HL-60 (cell line): ENCODE results near the gene THSD8.

Source experiments
- DNase-seq, 2 experiments: peaks; one replicate each; pipeline ENCODE4 v3.0.0-alpha.2; 2010 to 2020; ENCODE audit warnings: low read depth in 1 of 2, low spot score in 1 of 2
- H3K27ac ChIP-seq: fragments of 250-450 bp; sonication (Bioruptor Pico); replicated peaks from 2 replicates; pipeline ENCODE4 v1.5.1; 2020; ENCODE audit warnings: mild to moderate bottlenecking, moderate library complexity
- H3K27me3 ChIP-seq: fragments of 250-450 bp; sonication (Bioruptor Pico); 2 replicates; pipeline ENCODE4 v1.5.1; 2021; ENCODE audit warnings: mild to moderate bottlenecking, moderate library complexity; ENCODE audit not compliant: insufficient read depth, poor library complexity, severe bottlenecking
- H3K4me3 ChIP-seq: replicated peaks from 2 replicates; pipeline ENCODE4 v1.5.1; 2011; ENCODE audit warnings: mild to moderate bottlenecking, control low read depth, low read length; ENCODE audit not compliant: insufficient read depth
- CTCF ChIP-seq: IDR thresholded peaks from one replicate; pipeline ENCODE4 v1.5.1; 2011; ENCODE audit warnings: low read length, control low read depth, inconsistent platforms; ENCODE audit not compliant: insufficient read depth
- GABPA ChIP-seq: IDR thresholded peaks from 2 replicates; pipeline ENCODE4 v1.6.1; 2012; ENCODE audit warnings: low read depth
- POLR2AphosphoS5 ChIP-seq: IDR thresholded peaks from 2 replicates; pipeline ENCODE4 v1.6.1; 2012; ENCODE audit warnings: low read depth
- REST ChIP-seq: IDR thresholded peaks from 2 replicates; pipeline ENCODE4 v1.6.1; 2012; ENCODE audit warnings: low read depth; ENCODE audit not compliant: insufficient replicate concordance
- SPI1 ChIP-seq: IDR thresholded peaks from 2 replicates; pipeline ENCODE4 v1.6.1; 2012; ENCODE audit warnings: low read depth, mild to moderate bottlenecking, borderline replicate concordance

Gene THSD8

GRCh38 chr19:12793290-12794195, 8.3 kb upstream of the THSD8 start:
- Histone ChIP-seq H3K4me3 (peak overlapping the region; percentile 91), H3K27me3 (no peaks in the 10 kb centered on the region), H3K27ac (peak overlapping the region; percentile 95)
- peak in 1 of 2 experiments; percentile 87 for DNase-seq
- TF ChIP-seq SPI1 (no peak), GABPA (no peak), POLR2AphosphoS5 (peak; percentile 80), REST (no peak)

- Histone ChIP-seq H3K27me3 (no peaks in the 10 kb centered on the region), H3K4me3 (peak overlapping the region; percentile 91), H3K27ac (peak overlapping the region; percentile 95)
- TF ChIP-seq CTCF (no peak), SPI1 (no peak), POLR2AphosphoS5 (no peak)
- no peak for DNase-seq
These were observed 7.5 kb upstream of the THSD8 start for GRCh38 chr19:12794196-12794941.

GRCh38 chr19:12794971-12795381, 6.9 kb upstream of the THSD8 start:
- Histone ChIP-seq H3K4me3 (no peak overlapping the region), H3K27ac (no peak overlapping the region), H3K27me3 (no peaks in the 10 kb centered on the region)
- no peak for DNase-seq
- no peak for TF ChIP-seq SPI1
- TF ChIP-seq REST: no peak
- no peak for TF ChIP-seq CTCF
- TF ChIP-seq GABPA: no peak
- TF ChIP-seq POLR2AphosphoS5: no peak
